ENCODE data around the gene KIAA1614.

The KIAA1614 gene

GRCh38 chr1:180912801-180913565 lies at the start of gene KIAA1614:
TSS of gene KIAA1614 (plus strand) at chr1:180912897. CDS start at chr1:180913244, 347 bp downstream.
- DNase-seq (ENCODE audit: low spot score) = no peak

- peak; percentile 73 for DNase-seq (ENCODE audit: low spot score)
Measured at GRCh38 chr1:180863158-180863775, 49.4 kb upstream of the KIAA1614 start.

GRCh38 chr1:180881806-180882509 lies 30.7 kb upstream of the KIAA1614 start:
- peak; percentile 60 for DNase-seq (ENCODE audit: low spot score)

- DNase-seq (ENCODE audit: low spot score) = no peak
Measured at GRCh38 chr1:180884588-180885300, 28.0 kb upstream of the KIAA1614 start.

GRCh38 chr1:180886338-180886737 lies 26.4 kb upstream of the KIAA1614 start:
- DNase-seq (ENCODE audit: low spot score) = no peak

- no peak for DNase-seq (ENCODE audit: low spot score)
Measured at GRCh38 chr1:180887841-180888240, 24.9 kb upstream of the KIAA1614 start.

GRCh38 chr1:180888870-180889269 lies 23.8 kb upstream of the KIAA1614 start:
- no peak for DNase-seq (ENCODE audit: low spot score)

GRCh38 chr1:180889325-180889724 lies 23.4 kb upstream of the KIAA1614 start:
- no peak for DNase-seq (ENCODE audit: low spot score)

GRCh38 chr1:180892272-180892671 lies 20.4 kb upstream of the KIAA1614 start:
- DNase-seq (ENCODE audit: low spot score) = no peak

- no peak for DNase-seq (ENCODE audit: low spot score)
Measured at GRCh38 chr1:180892675-180893074, 20.0 kb upstream of the KIAA1614 start.

GRCh38 chr1:180893614-180894013 lies 19.1 kb upstream of the KIAA1614 start:
- DNase-seq (ENCODE audit: low spot score) = no peak

GRCh38 chr1:180896161-180896560 lies 16.5 kb upstream of the KIAA1614 start:
- DNase-seq (ENCODE audit: low spot score) = no peak

- no peak for DNase-seq (ENCODE audit: low spot score)
Measured at GRCh38 chr1:180898441-180899219, 14.1 kb upstream of the KIAA1614 start.

- DNase-seq (ENCODE audit: low spot score) = no peak
Measured at GRCh38 chr1:180899262-180899661, 13.4 kb upstream of the KIAA1614 start.

GRCh38 chr1:180901076-180901990 lies 11.4 kb upstream of the KIAA1614 start:
- no peak for DNase-seq (ENCODE audit: low spot score)

GRCh38 chr1:180902541-180902940 lies 10.2 kb upstream of the KIAA1614 start:
- DNase-seq (ENCODE audit: low spot score) = no peak

- no peak for DNase-seq (ENCODE audit: low spot score)
Measured at GRCh38 chr1:180905927-180906326, 6.8 kb upstream of the KIAA1614 start.

GRCh38 chr1:180906511-180906910 lies 6.2 kb upstream of the KIAA1614 start:
- no peak for DNase-seq (ENCODE audit: low spot score)

- no peak for DNase-seq (ENCODE audit: low spot score)
Measured at GRCh38 chr1:180907313-180908055, 5.2 kb upstream of the KIAA1614 start.
